NB4 (cell line): Measurements from ENCODE around the gene CAPN8.

Source experiments
- MYC ChIP-seq: IDR thresholded peaks from 2 replicates; pipeline ENCODE4 v1.6.1; 2011; ENCODE audit warnings: low read depth, low read length
- POLR2A ChIP-seq: IDR thresholded peaks from 2 replicates; pipeline ENCODE4 v1.6.1; 2011; ENCODE audit warnings: mild to moderate bottlenecking; ENCODE audit not compliant: insufficient read length; ENCODE audit errors: extremely low read depth
- TF ChIP-seq, protein P1 (sequence below): IDR thresholded peaks from one replicate; pipeline ENCODE4 v1.5.1; 2012; ENCODE audit warnings: low read depth, low read length
- TF ChIP-seq, protein P2 (sequence below): IDR thresholded peaks from 2 replicates; pipeline ENCODE4 v1.6.1; 2011; ENCODE audit warnings: low read depth, low read length

- TF ChIP-seq, protein P1, sequence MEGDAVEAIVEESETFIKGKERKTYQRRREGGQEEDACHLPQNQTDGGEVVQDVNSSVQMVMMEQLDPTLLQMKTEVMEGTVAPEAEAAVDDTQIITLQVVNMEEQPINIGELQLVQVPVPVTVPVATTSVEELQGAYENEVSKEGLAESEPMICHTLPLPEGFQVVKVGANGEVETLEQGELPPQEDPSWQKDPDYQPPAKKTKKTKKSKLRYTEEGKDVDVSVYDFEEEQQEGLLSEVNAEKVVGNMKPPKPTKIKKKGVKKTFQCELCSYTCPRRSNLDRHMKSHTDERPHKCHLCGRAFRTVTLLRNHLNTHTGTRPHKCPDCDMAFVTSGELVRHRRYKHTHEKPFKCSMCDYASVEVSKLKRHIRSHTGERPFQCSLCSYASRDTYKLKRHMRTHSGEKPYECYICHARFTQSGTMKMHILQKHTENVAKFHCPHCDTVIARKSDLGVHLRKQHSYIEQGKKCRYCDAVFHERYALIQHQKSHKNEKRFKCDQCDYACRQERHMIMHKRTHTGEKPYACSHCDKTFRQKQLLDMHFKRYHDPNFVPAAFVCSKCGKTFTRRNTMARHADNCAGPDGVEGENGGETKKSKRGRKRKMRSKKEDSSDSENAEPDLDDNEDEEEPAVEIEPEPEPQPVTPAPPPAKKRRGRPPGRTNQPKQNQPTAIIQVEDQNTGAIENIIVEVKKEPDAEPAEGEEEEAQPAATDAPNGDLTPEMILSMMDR = no peak
- TF ChIP-seq POLR2A (no peak), MYC (no peak)
- TF ChIP-seq, protein P2, sequence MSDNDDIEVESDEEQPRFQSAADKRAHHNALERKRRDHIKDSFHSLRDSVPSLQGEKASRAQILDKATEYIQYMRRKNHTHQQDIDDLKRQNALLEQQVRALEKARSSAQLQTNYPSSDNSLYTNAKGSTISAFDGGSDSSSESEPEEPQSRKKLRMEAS = no peak
Measured at GRCh38 chr1:223513309-223513708, 152.2 kb downstream of the CAPN8 start.
